HS-27A (cell line): Measurements from ENCODE around the gene CCDC112.
"Not testable (repeated sequence)": the region's sequence is repeated elsewhere in the genome, so short reads cannot be mapped to it uniquely, and the experiment has no call there.

Experiments used
- DNase-seq: peaks from one replicate; pipeline ENCODE4 v3.0.0-alpha.2; 2012; ENCODE audit warnings: low read depth, missing footprints

The CCDC112 gene

GRCh38 chr5:115262321-115263077, 34.0 kb downstream of the CCDC112 start, which contains the start of gene PGGT1B:
TSS of gene PGGT1B (minus strand) at chr5:115262877. CDS start at chr5:115262851, 26 bp downstream.
- no peak for DNase-seq

DNA sequence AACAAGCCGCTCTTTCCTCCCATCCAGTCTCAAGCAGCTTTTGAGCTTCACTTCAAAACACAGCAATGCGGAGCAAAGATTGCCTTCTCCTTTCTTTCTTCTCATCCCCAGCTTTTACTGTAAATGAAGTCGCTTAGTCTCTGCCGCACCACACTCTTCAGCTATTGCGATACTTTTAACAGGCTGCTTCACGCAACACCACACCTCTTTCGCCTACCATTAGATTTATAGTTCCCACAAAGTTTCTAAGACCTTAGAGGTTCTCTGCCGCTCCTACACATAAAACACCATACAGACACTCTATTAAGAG, 34.5 kb downstream of the CCDC112 start:
- DNase-seq = no peak

GRCh38 chr5:115260248-115260647, 36.2 kb downstream of the CCDC112 start:
- DNase-seq = no peak

- DNase-seq = no peak
Measured at GRCh38 chr5:115257981-115258380, 38.5 kb downstream of the CCDC112 start.

DNA sequence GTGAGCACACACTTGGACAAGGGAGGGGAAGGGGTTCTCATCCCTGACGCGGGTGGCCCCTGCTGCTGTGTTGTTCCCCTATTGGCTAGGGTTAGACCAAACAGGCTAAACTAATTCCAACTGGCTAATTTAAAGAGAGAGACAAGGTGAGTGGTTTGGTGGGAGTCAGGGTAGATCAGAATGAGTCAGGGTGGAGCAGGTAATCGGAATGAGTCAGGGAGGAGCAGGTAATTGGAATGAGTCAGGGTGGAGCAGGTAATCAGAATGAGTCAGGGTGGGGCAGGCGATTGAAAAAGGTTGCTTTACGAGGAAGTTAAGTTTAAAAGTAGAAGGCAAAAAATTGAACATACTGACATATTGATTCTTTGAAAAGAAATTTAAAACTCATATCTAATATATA, 47.1 kb downstream of the CCDC112 start:
- not testable (repeated sequence) for DNase-seq

- no peak for DNase-seq
Measured at GRCh38 chr5:115246361-115246991, 50.0 kb downstream of the CCDC112 start.

DNA sequence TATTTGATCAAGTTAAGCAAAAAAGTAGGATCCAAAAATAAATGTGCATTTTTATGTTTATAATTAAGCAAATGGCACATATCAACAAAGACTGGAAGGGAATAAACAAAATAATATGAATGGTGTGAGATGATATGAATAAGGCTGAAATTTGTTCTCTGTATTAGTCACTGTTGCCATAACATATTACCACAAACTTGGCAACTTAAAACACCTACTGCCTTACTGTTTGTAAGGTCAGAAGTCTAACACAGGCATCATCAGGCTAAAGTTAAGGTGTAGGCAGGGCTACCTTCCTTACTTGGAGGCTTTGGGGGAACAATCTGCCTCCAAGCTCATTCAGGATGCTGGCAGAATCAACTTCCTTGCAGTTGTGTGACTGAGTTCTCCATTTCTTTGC, 53.0 kb downstream of the CCDC112 start:
- DNase-seq = no peak

- no peak for DNase-seq
Measured at GRCh38 chr5:115241881-115242642, 54.4 kb downstream of the CCDC112 start.

- DNase-seq = no peak
Measured at GRCh38 chr5:115237066-115237465, 59.4 kb downstream of the CCDC112 start.

GRCh38 chr5:115236599-115236998, 59.9 kb downstream of the CCDC112 start:
- DNase-seq = no peak

DNA sequence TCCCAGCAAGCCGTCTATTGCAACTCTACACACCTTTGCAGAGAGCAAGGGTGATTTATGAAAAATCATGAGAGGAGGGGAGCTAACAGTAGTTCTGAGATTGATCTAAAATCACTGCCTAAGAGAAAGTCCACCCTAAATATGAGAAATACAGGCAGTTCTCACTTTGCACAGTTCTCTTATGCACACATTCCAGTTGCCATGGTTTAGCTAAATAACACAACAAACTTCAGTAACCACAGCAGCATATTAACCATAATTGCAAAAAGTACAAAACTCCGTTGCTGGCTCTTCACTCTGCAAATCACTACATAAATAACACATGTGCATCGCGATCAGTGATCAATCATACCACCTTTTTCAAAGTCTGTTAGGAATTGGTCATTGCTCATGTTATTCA, 64.9 kb downstream of the CCDC112 start:
- DNase-seq = no peak

DNA sequence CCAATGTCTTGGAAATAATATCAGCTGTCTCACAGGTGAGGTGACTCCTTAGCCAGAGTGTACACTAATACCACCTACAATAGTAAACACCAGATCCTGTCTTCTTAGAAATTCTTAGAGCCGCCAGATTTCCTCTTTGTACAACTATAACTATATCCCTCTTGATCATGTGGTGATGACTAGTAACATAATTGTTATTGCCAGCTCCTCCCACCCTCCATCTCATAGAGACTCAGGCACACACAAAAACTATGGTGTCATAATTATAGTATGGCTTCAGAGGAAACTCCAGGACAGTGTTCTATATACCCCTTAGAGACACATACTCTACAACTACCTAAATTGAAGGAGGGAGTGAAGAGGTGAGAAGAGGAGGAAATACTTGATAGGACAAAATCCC, 66.8 kb downstream of the CCDC112 start:
- no peak for DNase-seq

- no peak for DNase-seq
Measured at GRCh38 chr5:115227281-115227680, 69.2 kb downstream of the CCDC112 start.
